Measurements from ENCODE around the gene CFAP77.

DNA sequence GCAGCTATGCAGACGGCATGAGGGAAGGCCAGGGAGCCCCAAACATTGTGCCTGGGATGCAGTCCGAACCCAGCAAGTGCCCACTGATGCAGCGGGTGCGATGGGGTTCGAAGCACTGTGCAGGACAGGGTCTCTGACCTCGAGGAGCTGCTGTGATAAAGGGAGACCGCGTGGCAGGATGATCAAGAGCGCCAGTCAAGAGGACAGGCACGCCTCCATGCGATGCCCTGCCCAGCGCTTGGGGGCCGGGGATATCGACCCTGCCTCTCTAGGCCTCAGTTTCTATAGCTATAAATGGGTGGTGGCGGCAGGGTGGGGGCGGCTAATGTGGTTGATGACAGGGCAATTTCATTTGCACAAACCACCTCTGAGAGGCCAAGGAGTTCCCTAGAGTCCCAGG lies 87.7 kb downstream of the CFAP77 start:
- TF ChIP-seq POLR2AphosphoS5 (IDR thresholded peaks at IDR 0.05) (no peak), POLR2A (IDR thresholded peaks at IDR 0.05) (no peak)
- TF ChIP-seq, protein P1, sequence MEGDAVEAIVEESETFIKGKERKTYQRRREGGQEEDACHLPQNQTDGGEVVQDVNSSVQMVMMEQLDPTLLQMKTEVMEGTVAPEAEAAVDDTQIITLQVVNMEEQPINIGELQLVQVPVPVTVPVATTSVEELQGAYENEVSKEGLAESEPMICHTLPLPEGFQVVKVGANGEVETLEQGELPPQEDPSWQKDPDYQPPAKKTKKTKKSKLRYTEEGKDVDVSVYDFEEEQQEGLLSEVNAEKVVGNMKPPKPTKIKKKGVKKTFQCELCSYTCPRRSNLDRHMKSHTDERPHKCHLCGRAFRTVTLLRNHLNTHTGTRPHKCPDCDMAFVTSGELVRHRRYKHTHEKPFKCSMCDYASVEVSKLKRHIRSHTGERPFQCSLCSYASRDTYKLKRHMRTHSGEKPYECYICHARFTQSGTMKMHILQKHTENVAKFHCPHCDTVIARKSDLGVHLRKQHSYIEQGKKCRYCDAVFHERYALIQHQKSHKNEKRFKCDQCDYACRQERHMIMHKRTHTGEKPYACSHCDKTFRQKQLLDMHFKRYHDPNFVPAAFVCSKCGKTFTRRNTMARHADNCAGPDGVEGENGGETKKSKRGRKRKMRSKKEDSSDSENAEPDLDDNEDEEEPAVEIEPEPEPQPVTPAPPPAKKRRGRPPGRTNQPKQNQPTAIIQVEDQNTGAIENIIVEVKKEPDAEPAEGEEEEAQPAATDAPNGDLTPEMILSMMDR (IDR thresholded peaks at IDR 0.05), result no peak

Data from prostate gland (tissue), 2 donors.